IMR-90 (cell line): ENCODE data around the gene KPTN. TPM values are rescaled to one million over a fixed set of nuclear protein-coding genes. Genes with fewer than 3 reads are reported as not detected.

Experiments
- ATAC-seq: fragments of 200-7000 bp; cut with Tn5 transposase; 2 replicates; pipeline ENCODE4 v1.9.1; 2020; ENCODE audit warnings: low read depth, mild to moderate bottlenecking, moderate library complexity
- BruUV-seq: library from RNA; stranded (reverse); fragments of 400-500 nt; replicated peaks from 2 replicates; lab custom pipeline; 2021; lab: Mats Ljungman, UMichigan
- CTCF ChIA-PET: fragments of 300-600 bp; formaldehyde crosslinking; extraction: SDS; loops from one replicate; lab custom pipeline; 2021; ENCODE audit warnings: antibody characterized with exemption; lab: Yijun Ruan, JAX
- POLR2A ChIA-PET: fragments of 300-600 bp; sonication (Branson Sonifier 250); formaldehyde crosslinking; loops from one replicate; lab custom pipeline; 2022; ENCODE audit warnings: antibody characterized with exemption; ENCODE audit not compliant: unreplicated experiment; lab: Charles Lee
- DNase-seq: peaks from one replicate; pipeline ENCODE4 v3.0.0; 2013
- H2AFZ ChIP-seq: replicated peaks from 2 replicates; pipeline ENCODE3; 2013; ENCODE audit warnings: low read length, mild to moderate bottlenecking; ENCODE audit not compliant: poor library complexity
- H2AK5ac ChIP-seq: 2 replicates; pipeline ENCODE4 v1.6.1; 2013; ENCODE audit warnings: low read depth, low read length, inconsistent platforms
- H2AK9ac ChIP-seq: replicated peaks from 2 replicates; pipeline ENCODE3; 2013; ENCODE audit warnings: mild to moderate bottlenecking, low read depth, low read length, moderate library complexity; ENCODE audit not compliant: poor library complexity
- H2BK120ac ChIP-seq: 2 replicates; pipeline ENCODE4 v1.6.1; 2013; ENCODE audit warnings: low read depth, low read length, inconsistent platforms
- H2BK15ac ChIP-seq: 3 replicates; pipeline ENCODE4 v1.6.1; 2013; ENCODE audit warnings: low read depth, low read length, inconsistent platforms
- H2BK20ac ChIP-seq: 2 replicates; pipeline ENCODE4 v1.6.1; 2013; ENCODE audit warnings: low read depth, mild to moderate bottlenecking, inconsistent platforms, low read length, moderate library complexity
- H2BK5ac ChIP-seq: 2 replicates; pipeline ENCODE4 v1.6.1; 2013; ENCODE audit warnings: mild to moderate bottlenecking, low read depth, low read length, inconsistent platforms; ENCODE audit not compliant: poor library complexity, severe bottlenecking
- H3K14ac ChIP-seq: replicated peaks from 2 replicates; pipeline ENCODE4 v1.6.1; 2013; ENCODE audit warnings: low read depth, low read length, inconsistent platforms
- H3K18ac ChIP-seq: 2 replicates; pipeline ENCODE4 v1.6.1; 2013; ENCODE audit warnings: low read depth, low read length, control low read depth
- H3K23ac ChIP-seq: 2 replicates; pipeline ENCODE4 v1.6.1; 2013; ENCODE audit warnings: low read depth, low read length, inconsistent platforms
- H3K27ac ChIP-seq: 2 replicates; pipeline ENCODE4 v1.5.1; 2013; ENCODE audit warnings: mild to moderate bottlenecking, control low read depth, low read length; ENCODE audit not compliant: insufficient read depth
- H3K27me3 ChIP-seq: 2 replicates; pipeline ENCODE4 v1.6.1; 2013; ENCODE audit warnings: low read length; ENCODE audit not compliant: control insufficient read depth, insufficient read depth
- H3K36me3 ChIP-seq: 2 replicates; pipeline ENCODE4 v1.6.1; 2013; ENCODE audit warnings: low read length, mixed read lengths; ENCODE audit not compliant: control insufficient read depth, insufficient read depth
- H3K4ac ChIP-seq: 2 replicates; pipeline ENCODE4 v1.6.1; 2013; ENCODE audit warnings: low read depth, low read length, inconsistent platforms
- H3K4me1 ChIP-seq: 2 replicates; pipeline ENCODE4 v1.6.1; 2013; ENCODE audit warnings: low read length, mixed read lengths; ENCODE audit not compliant: control insufficient read depth, insufficient read depth
- H3K4me2 ChIP-seq: 2 replicates; pipeline ENCODE4 v1.6.1; 2013; ENCODE audit warnings: low read depth, mild to moderate bottlenecking, control low read depth, low read length, moderate library complexity
- H3K4me3 ChIP-seq: 2 replicates; pipeline ENCODE4 v1.5.1; 2013; ENCODE audit warnings: low read depth, mild to moderate bottlenecking, control low read depth, low read length, moderate library complexity; ENCODE audit not compliant: insufficient read depth
- H3K56ac ChIP-seq: 2 replicates; pipeline ENCODE4 v1.6.1; 2013; ENCODE audit warnings: low read length, inconsistent platforms; ENCODE audit not compliant: insufficient read depth; ENCODE audit errors: extremely low read depth
- H3K79me1 ChIP-seq, 2 experiments: 2 replicates each; pipeline ENCODE4 v1.6.1; 2013; ENCODE audit warnings: low read length in 2 of 2, inconsistent platforms in 1 of 2, low read depth in 1 of 2
- H3K9ac ChIP-seq: 2 replicates; pipeline ENCODE4 v1.6.1; 2013; ENCODE audit warnings: low read depth, low read length, control low read depth
- H3K9me1 ChIP-seq: 2 replicates; pipeline ENCODE4 v1.6.1; 2013; ENCODE audit warnings: low read length, inconsistent platforms; ENCODE audit not compliant: insufficient read depth
- H3K9me3 ChIP-seq: 2 replicates; pipeline ENCODE4 v1.6.1; 2013; ENCODE audit warnings: low read length; ENCODE audit not compliant: control insufficient read depth, insufficient read depth
- H4K20me1 ChIP-seq: 2 replicates; pipeline ENCODE4 v1.6.1; 2013; ENCODE audit warnings: low read length, inconsistent platforms; ENCODE audit not compliant: insufficient read depth
- H4K5ac ChIP-seq: 2 replicates; pipeline ENCODE4 v1.6.1; 2013; ENCODE audit warnings: mild to moderate bottlenecking, low read depth, low read length, control low read depth
- H4K8ac ChIP-seq, 2 experiments: 2 replicates each; pipeline ENCODE4 v1.6.1; 2013; ENCODE audit warnings: low read depth in 2 of 2, low read length in 2 of 2, control low read depth in 1 of 2, inconsistent platforms in 1 of 2
- H4K91ac ChIP-seq: 2 replicates; pipeline ENCODE4 v1.6.1; 2013; ENCODE audit warnings: low read depth, low read length, inconsistent platforms; ENCODE audit not compliant: insufficient read depth
- MAZ ChIP-seq: IDR thresholded peaks from 2 replicates; pipeline ENCODE4 v1.6.1; 2012; ENCODE audit warnings: low read depth, mild to moderate bottlenecking, low read length, improper control_type of control experiment, moderate library complexity, borderline replicate concordance
- MXI1 ChIP-seq: IDR thresholded peaks from 2 replicates; pipeline ENCODE4 v1.6.1; 2012; ENCODE audit warnings: low read depth, mild to moderate bottlenecking, low read length, moderate library complexity, borderline replicate concordance
- NFE2L2 ChIP-seq: fragments of 150-350 bp; IDR thresholded peaks from 2 replicates; pipeline ENCODE4 v1.6.1; 2016; ENCODE audit warnings: low read depth, mild to moderate bottlenecking, low read length
- WGBS, 2 experiments: methylation state at CpG; one replicate each; pipeline versions ENCODE4 v1.1.5 to v1.1.7; 2013; ENCODE audit warnings: missing lambda C conversion rate in 2 of 2; ENCODE audit not compliant: insufficient read length in 1 of 2; ENCODE audit errors: extremely low coverage in 2 of 2; 5-methylcytosine and 5-hydroxymethylcytosine counted together
- dilution Hi-C: fragments of 300-500 bp; cut with HindIII; formaldehyde crosslinking; loops from one replicate; pipeline ENCODE4 v1.14.3; 2018; ENCODE audit warnings: low sequenced_read_pairs; ENCODE audit not compliant: unreplicated experiment
- in situ Hi-C: fragments of 300-500 bp; cut with MboI; formaldehyde crosslinking; loops from 3 replicates; pipeline ENCODE4 v1.14.3; 2019; ENCODE audit warnings: low sequenced_read_pairs, inconsistent platforms, mixed read lengths
- intact Hi-C: fragments of 100-400 bp; cut with micrococcal nuclease; formaldehyde crosslinking; loops from 2 replicates; pipeline ENCODE4 v1.10.0; 2022
- polyA plus RNA-seq, 3 experiments: library from polyadenylated mRNA; depleted of rRNA; stranded (reverse); fragments of >200 nt; gene quantifications; 2 replicates each; pipeline ENCODE4 v1.2.3, GENCODE V29; 2012; ENCODE audit warnings: low replicate concordance in 1 of 3
- total RNA-seq: library from RNA; depleted of rRNA; stranded (reverse); fragments of >200 nt; gene quantifications from 2 replicates; pipeline ENCODE4 v1.2.3, GENCODE V29; 2012
- TF ChIP-seq, protein P1 (sequence below): fragments of 150-350 bp; IDR thresholded peaks from 2 replicates; pipeline ENCODE4 v1.6.1; 2017; ENCODE audit warnings: mild to moderate bottlenecking, antibody characterized with exemption, low read length, low read depth

KPTN gene
- total and polyA plus RNA-seq, 2 of the 4 experiments (the other 2 are of a cell fraction), result 4.1 to 15.4 TPM

DNA sequence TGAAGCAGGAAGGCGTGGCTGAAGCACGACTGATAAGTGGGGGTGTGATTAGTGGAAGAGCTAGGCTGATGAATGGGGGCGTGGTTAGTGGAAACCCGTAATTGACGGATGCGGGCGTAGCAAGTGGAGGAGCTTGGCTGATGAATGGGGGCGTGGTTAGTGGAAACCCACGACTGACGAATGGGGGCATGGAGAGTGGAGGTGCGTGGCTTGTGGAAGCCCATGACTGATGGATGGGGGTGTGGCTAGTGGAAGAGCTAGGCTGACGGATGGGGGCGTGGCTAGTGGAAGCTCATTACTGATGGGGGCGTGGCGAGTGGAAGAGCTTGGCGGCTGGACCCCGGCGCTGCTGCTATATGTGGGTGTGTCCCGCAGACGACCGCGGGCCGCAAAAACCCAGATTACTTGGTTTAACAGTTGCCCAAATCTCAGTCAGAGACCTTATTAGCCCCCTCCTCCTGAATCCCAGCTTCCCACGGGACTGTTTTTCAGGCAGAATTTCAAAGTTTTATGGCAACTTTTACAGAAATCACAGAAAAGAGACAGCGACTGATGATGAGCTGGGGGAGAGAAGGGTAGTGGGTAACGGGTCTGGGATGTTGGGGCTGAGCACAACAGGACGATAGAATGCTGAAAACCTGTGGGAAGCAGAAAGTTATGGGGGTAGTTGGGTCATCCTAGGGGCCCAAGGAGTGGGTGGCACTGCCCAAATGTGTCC is 55.7 kb downstream of the KPTN start:
- Histone ChIP-seq H3K4me1 (peaks cover 3% of the 10 kb centered on the region; the same call in 1 of the 2 replicates), H2BK20ac (0 out of 2 replicates have a peak overlapping the region, but pooled peaks have one; percentile 24), H3K9ac (no peak overlapping the region; the same call in 1 of the 2 replicates), H2BK5ac (no peak overlapping the region), H2BK120ac (peak overlapping the region; percentile 55; the same call in 1 of the 2 replicates), H3K9me3 (no peaks in the 10 kb centered on the region), H3K27me3 (peaks cover 10% of the 10 kb centered on the region; the same call in 1 of the 2 replicates), H3K79me1 (no peaks in the 10 kb centered on the region), H4K20me1 (peaks cover 8% of the 10 kb centered on the region), H3K9me1 (peaks cover 11% of the 10 kb centered on the region; the same call in 1 of the 2 replicates), H3K27ac (no peak overlapping the region), H4K5ac (no peak overlapping the region), H3K36me3 (no peaks in the 10 kb centered on the region), H4K91ac (no peak overlapping the region), H3K18ac (no peak overlapping the region), H2AK9ac (peak overlapping the region; percentile 93), H3K14ac (peak overlapping the region; percentile 32; the same call in 1 of the 2 replicates), H3K56ac (no peak overlapping the region), H2AFZ (peak overlapping the region; percentile 90), H3K4ac (peak overlapping the region; percentile 44; the same call in 1 of the 2 replicates), H3K23ac (peak overlapping the region; percentile 61), H3K4me2 (peak overlapping the region; percentile 75), H4K8ac (peak overlapping the region in 1 of 2 experiments; percentile 43; a peak in 1 of 4 replicates), H2BK15ac (no peak overlapping the region), H2AK5ac (no peak overlapping the region), H3K4me3 (peak overlapping the region; percentile 12; the same call in 1 of the 2 replicates)
- ATAC-seq (peak; percentile 94), DNase-seq (peak; percentile 98)
- POLR2A ChIA-PET, result interaction anchor here (0.6 kb wide), 1 partner anchor 1446 kb away, joined by 3 read pairs; no protein-coding TSS in a partner anchor
- intact Hi-C loops, result loop anchor here (5.0 kb wide), 1 partner anchor 169 kb away; no protein-coding TSS in a partner anchor
- dilution Hi-C loops, result no loop called here
- in situ Hi-C loops, result no loop called here
- WGBS, 2 experiments, result 2% methylated on average over 11 of the region's 27 CpGs; no CpG with 5 or more reads in 1 of the 2 experiments
- CTCF ChIA-PET, result interaction anchor here (0.6 to 1.7 kb wide), 6 partner anchors 9 to 279 kb away, joined by 3 to 10 read pairs (median 4); no protein-coding TSS in a partner anchor
- TF ChIP-seq MXI1 (peak; percentile 56; the same call in 1 of the 2 replicates), MAZ (peak; percentile 33; the same call in 1 of the 2 replicates), NFE2L2 (no peak)
- TF ChIP-seq, protein P1, sequence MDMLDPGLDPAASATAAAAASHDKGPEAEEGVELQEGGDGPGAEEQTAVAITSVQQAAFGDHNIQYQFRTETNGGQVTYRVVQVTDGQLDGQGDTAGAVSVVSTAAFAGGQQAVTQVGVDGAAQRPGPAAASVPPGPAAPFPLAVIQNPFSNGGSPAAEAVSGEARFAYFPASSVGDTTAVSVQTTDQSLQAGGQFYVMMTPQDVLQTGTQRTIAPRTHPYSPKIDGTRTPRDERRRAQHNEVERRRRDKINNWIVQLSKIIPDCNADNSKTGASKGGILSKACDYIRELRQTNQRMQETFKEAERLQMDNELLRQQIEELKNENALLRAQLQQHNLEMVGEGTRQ, result no peak
- BruUV-seq, result no TSS peak
